Neural cell (in vitro differentiated cells): ENCODE measurements around the gene FBLN2.

Experiments used
- EZH2 ChIP-seq: fragments of 200-600, 300-800 bp; shearing (Covaris generic), sonication (generic); IDR thresholded peaks from 2 replicates; pipeline ENCODE4 v1.6.1; 2014; ENCODE audit warnings: antibody characterized with exemption, low read length, borderline replicate concordance, mild to moderate bottlenecking; ENCODE audit not compliant: insufficient read depth, poor library complexity, severe bottlenecking
- POLR2AphosphoS5 ChIP-seq: IDR thresholded peaks from 2 replicates; pipeline ENCODE4 v1.6.1; 2012
- SMC3 ChIP-seq: fragments of 450-650 bp; conservative IDR thresholded peaks from 2 replicates; pipeline ENCODE4 v1.6.1; 2014; ENCODE audit warnings: antibody characterized with exemption, mild to moderate bottlenecking, moderate library complexity; ENCODE audit not compliant: poor library complexity
- TF ChIP-seq, protein P1 (sequence below): fragments of 450-650 bp; IDR thresholded peaks from 2 replicates; pipeline ENCODE4 v1.5.1; 2014; ENCODE audit warnings: antibody characterized with exemption, mild to moderate bottlenecking, moderate library complexity; ENCODE audit not compliant: poor library complexity, severe bottlenecking

DNA sequence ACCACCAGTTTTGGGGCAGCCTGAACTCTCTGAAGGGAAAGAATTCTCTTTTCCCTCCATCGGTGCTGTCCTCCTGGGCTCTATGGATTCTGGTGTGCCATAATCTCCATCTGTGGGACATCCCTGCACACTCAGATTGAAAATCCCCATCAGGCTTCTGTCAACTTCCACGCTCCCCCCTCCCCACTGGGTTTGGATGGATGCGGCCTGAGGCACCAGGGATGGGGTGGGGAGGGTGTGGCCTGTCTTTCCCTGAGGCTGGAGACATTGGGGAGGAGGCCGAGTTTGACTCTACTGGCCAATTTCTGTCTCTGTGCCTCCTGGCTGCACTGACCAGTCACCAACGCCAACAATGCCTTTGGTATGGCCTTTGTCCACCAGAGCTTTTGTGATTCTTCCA lies 16.3 kb upstream of the FBLN2 start:
- TF ChIP-seq SMC3 (no peak), POLR2AphosphoS5 (no peak), EZH2 (no peak)
- TF ChIP-seq, protein P1, sequence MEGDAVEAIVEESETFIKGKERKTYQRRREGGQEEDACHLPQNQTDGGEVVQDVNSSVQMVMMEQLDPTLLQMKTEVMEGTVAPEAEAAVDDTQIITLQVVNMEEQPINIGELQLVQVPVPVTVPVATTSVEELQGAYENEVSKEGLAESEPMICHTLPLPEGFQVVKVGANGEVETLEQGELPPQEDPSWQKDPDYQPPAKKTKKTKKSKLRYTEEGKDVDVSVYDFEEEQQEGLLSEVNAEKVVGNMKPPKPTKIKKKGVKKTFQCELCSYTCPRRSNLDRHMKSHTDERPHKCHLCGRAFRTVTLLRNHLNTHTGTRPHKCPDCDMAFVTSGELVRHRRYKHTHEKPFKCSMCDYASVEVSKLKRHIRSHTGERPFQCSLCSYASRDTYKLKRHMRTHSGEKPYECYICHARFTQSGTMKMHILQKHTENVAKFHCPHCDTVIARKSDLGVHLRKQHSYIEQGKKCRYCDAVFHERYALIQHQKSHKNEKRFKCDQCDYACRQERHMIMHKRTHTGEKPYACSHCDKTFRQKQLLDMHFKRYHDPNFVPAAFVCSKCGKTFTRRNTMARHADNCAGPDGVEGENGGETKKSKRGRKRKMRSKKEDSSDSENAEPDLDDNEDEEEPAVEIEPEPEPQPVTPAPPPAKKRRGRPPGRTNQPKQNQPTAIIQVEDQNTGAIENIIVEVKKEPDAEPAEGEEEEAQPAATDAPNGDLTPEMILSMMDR: no peak
